Skeletal muscle satellite cell (primary cell): ENCODE results near the gene HPN.

ENCODE experiments used
- H3K27me3 ChIP-seq: 2 replicates; pipeline ENCODE4 v1.7.0; 2013; ENCODE audit warnings: low read length; ENCODE audit not compliant: control insufficient read depth, insufficient read depth
- H3K36me3 ChIP-seq: 2 replicates; pipeline ENCODE4 v1.7.0; 2013; ENCODE audit warnings: mild to moderate bottlenecking, control low read depth, low read length; ENCODE audit not compliant: insufficient read depth
- H3K4me1 ChIP-seq: 2 replicates; pipeline ENCODE4 v1.7.0; 2013; ENCODE audit warnings: low read length; ENCODE audit not compliant: control insufficient read depth, insufficient read depth
- H3K4me2 ChIP-seq: 2 replicates; pipeline ENCODE4 v1.7.0; 2013; ENCODE audit warnings: mild to moderate bottlenecking, low read length
- H3K4me3 ChIP-seq: 2 replicates; pipeline ENCODE4 v1.7.0; 2013; ENCODE audit warnings: low read length
- H3K9ac ChIP-seq: 2 replicates; pipeline ENCODE4 v1.7.0; 2013; ENCODE audit warnings: mild to moderate bottlenecking, low read depth, low read length, moderate library complexity
- H3K9me3 ChIP-seq: replicated peaks from 2 replicates; pipeline ENCODE4 v1.7.0; 2013; ENCODE audit warnings: mild to moderate bottlenecking, control low read depth, low read length

HPN gene

DNA sequence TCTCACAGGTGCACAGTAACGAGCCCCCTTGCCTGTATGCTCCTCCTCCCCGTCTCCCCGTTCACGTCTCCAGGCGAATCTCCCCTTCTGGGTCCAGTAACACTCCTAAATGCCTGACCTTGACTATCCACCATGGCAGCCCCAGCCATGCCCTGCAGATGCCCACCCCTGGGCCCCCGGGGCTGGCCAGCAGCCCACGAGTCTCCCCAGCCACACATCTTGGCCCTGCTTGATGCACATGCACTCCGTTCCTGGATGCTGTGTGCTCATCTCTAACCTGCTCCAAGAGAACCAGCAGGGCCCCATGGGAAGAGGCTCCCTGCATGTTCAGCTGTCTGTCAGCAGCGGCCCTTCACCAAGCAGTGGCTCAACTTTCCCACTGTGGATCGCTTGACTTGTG, 32.0 kb downstream of the HPN start:
- H3K4me1 ChIP-seq: no peaks in the 10 kb centered on the region
- no peak overlapping the region for H3K9ac ChIP-seq
- no peaks in the 10 kb centered on the region for H3K9me3 ChIP-seq
- H3K27me3 ChIP-seq: peaks cover 19% of the 10 kb centered on the region
- no peak overlapping the region for H3K4me3 ChIP-seq
- no peaks in the 10 kb centered on the region for H3K36me3 ChIP-seq
- H3K4me2 ChIP-seq: no peak overlapping the region

DNA sequence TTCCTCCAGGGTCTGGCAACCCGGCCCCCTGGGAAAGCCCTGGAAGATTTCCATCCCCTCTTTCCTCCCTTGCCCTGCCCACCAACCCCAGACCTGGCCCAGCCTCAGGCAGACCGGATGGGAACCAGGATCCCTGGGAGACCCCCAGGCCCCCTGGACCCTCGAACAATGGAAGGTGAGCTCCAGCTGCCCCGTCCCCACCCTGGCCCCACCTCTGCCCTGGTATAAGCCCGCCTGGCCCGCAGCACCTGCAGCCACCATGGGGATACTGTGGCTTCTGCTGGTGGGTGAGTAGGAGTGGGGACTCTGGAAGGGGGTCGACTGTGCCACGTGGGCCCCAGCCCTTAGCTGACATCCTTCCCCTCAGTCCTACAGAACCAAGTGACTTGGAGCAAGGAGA, 32.4 kb downstream of the HPN start:
- Histone ChIP-seq H3K4me2 (no peak overlapping the region), H3K4me3 (no peak overlapping the region), H3K36me3 (no peaks in the 10 kb centered on the region), H3K9ac (no peak overlapping the region), H3K4me1 (no peaks in the 10 kb centered on the region), H3K9me3 (no peaks in the 10 kb centered on the region), H3K27me3 (peaks cover 19% of the 10 kb centered on the region)

DNA sequence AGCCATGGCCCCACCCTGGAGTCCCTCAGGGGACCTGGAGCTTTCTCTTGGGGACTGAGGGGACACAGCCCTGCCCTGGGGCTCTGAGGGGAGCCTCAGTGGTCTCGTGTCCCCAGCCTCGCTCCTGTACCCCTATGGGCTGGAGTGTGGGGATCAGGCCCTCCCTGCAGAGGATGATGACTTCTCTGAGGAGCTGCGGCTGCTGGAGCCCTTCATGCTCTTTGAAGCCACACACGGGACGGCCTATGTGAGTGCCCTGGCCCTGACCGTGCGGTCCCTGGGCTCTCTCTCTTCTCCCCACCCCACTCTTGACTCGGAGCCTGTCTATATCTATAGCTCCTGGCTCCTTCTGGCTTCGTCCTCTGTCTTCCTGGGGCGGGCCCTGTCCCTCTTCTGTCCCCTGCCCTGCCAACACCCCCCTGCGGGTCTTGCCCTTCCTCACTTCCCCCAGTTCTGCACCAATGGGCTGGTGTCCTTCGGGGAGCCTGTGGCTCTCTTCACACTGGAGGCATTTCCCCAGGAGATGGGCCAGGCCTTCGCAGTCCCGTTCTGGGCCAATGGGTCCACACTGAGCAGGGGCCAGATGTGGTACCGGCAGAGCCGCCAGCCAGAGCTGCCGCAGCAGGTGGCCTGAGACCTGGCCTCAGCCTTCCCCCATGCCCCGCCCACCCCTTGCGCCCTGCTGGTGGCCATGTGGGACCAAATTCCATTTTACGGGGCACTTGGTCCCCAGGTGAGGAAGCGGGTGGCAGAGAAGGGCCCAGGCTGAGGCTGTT, 33.1 kb downstream of the HPN start:
- Histone ChIP-seq H3K9ac (no peak overlapping the region), H3K4me3 (no peak overlapping the region), H3K9me3 (no peaks in the 10 kb centered on the region), H3K36me3 (no peaks in the 10 kb centered on the region), H3K4me1 (no peaks in the 10 kb centered on the region), H3K27me3 (peaks cover 19% of the 10 kb centered on the region), H3K4me2 (no peak overlapping the region)

DNA sequence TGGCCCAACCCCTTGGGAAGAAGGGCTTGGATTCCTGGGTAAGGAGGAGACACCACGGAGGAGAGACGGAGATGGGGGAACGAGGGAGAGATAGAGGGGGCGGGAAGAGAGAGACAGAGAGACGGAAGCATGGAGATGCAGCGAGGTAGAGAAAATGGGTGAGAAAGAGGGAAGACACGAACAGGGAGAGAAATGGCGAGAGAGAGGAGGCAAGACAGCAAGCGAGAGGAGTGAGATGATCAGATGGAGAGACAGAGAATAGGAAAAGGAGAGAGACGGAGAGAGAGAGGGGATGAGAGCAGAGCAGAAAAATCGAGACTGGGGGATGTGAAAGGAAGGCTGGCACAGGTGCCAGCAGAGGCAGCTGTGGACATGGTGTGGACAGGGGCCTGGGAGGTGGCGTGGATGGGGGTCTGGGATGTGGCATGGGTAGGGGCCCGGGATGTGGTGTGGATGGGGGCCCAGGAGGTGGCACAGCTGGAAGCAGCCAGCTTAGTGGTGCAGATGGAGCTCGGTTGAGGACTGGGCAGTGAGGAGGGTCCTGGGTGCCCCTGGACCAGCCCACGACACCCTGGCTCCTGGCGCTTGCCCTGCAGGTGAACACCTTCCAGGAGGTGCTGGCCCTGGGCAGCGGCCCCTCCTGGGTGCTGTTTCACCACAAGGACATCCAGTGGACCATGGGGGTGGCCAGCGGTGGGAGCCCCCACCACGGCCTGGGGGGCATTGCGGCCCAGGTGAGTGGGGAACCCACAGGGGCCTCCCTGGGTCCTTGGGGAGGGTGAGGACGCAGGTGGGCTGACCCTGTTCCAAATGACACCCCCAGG, 33.9 kb downstream of the HPN start:
- no peaks in the 10 kb centered on the region for H3K9me3 ChIP-seq
- peaks cover 19% of the 10 kb centered on the region for H3K27me3 ChIP-seq
- no peaks in the 10 kb centered on the region for H3K36me3 ChIP-seq
- no peak overlapping the region for H3K4me2 ChIP-seq
- no peak overlapping the region for H3K9ac ChIP-seq
- no peaks in the 10 kb centered on the region for H3K4me1 ChIP-seq
- H3K4me3 ChIP-seq: no peak overlapping the region

DNA sequence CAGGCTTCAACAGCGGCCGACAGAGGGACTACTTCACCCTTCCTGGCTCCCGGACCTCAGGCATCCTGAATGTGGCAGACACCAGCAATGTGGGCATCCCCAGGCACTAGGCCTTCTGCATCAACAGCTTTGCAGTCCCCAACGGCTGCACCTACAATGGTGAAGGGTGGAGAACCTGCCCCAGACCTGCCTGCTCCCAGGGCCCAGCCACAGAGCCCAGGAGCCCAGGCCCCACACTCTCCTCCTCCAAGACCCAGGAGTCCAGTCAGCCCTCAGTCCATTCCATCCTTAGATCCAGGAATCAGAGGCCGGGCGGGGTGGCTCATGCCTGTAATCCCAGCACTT, 34.5 kb downstream of the HPN start:
- Histone ChIP-seq H3K9ac (no peak overlapping the region), H3K4me2 (no peak overlapping the region), H3K4me1 (no peaks in the 10 kb centered on the region), H3K36me3 (no peaks in the 10 kb centered on the region), H3K4me3 (no peak overlapping the region), H3K9me3 (no peaks in the 10 kb centered on the region), H3K27me3 (peaks cover 19% of the 10 kb centered on the region)

DNA sequence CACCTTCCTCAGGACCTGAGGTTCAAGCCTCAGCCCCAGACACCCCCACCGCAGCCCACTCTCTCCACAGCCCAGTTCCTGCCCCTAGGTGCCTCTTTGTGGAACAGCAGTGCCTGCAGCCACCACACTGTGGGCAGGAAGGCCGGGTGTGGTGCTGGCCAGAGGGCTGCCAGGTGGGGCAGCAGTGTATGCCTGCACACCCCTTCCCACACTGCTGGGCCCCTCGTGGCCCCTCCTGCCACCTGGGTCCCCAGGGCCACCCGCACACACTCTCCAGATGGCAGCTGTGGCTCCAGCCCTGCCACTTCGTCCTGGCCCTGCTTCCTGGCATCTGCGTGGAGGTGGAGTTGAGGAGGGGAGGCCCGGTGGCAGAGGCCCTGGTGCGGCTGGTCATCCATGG, 35.1 kb downstream of the HPN start:
- Histone ChIP-seq H3K36me3 (no peaks in the 10 kb centered on the region), H3K9me3 (no peaks in the 10 kb centered on the region), H3K4me2 (no peak overlapping the region), H3K9ac (no peak overlapping the region), H3K27me3 (peaks cover 19% of the 10 kb centered on the region), H3K4me1 (no peaks in the 10 kb centered on the region), H3K4me3 (no peak overlapping the region)

DNA sequence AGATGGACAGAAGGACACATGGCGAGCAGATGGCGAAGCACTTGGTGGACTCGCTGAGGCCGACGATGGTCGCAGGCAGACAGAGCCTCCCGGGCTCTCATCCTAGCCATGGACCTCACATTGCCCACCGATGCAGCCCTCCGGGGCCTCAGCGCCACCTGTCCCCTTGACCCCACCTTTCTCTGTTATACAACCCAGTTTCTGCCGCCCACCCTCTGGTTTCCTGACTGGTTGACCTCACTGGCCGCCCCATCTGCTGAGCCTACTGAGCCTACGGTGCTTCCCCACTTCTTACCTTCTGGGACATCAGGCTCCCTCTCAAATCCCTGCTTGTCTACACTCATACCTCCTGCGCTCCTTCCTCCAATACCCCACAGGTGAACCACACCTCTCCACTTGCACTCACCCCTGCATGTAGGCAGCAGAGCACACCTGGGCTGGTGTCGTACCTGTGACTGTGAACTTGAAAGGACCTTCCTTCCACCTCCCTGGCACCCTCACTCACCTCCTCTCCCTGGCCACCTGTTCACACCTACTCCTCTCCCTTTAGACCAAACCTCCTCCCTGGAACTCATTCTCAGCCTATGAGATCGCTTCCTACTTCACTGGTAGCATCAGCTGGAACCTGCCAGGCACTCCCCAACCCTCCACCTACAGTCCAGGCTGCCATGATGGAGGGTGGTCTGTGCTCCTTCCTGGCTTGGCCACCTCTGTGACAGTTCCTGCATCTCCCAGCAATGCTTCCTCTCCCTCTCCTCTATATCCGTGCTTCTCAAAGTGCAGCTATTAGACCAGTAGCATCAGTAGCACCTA, 36.1 kb downstream of the HPN start:
- Histone ChIP-seq H3K4me3 (no peak overlapping the region), H3K9ac (no peak overlapping the region), H3K36me3 (no peaks in the 10 kb centered on the region), H3K9me3 (no peaks in the 10 kb centered on the region), H3K4me2 (no peak overlapping the region), H3K4me1 (no peaks in the 10 kb centered on the region), H3K27me3 (peaks cover 19% of the 10 kb centered on the region)

DNA sequence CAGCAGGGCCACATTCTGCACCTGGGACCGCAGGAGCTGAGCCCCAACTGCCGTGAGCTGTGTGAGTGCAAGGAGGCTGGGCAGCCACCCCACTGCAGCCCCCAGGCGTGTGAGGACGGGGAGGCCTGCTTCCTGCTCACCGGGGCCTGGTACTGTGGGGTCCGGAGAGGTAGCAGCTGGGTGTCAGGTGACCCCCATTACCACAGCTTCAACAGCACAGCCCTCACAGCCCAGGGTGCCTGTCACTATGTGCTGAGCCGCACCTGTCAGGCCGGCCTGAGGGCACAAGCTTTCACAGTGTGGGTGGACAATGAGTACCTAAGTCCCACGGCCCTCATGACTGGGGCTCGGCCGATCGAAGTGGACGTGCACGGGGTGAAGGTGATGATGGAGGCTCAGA, 38.3 kb downstream of the HPN start:
- Histone ChIP-seq H3K9ac (no peak overlapping the region), H3K9me3 (no peaks in the 10 kb centered on the region), H3K4me2 (no peak overlapping the region), H3K4me3 (no peak overlapping the region), H3K36me3 (no peaks in the 10 kb centered on the region), H3K4me1 (no peaks in the 10 kb centered on the region), H3K27me3 (peaks cover 13% of the 10 kb centered on the region)

DNA sequence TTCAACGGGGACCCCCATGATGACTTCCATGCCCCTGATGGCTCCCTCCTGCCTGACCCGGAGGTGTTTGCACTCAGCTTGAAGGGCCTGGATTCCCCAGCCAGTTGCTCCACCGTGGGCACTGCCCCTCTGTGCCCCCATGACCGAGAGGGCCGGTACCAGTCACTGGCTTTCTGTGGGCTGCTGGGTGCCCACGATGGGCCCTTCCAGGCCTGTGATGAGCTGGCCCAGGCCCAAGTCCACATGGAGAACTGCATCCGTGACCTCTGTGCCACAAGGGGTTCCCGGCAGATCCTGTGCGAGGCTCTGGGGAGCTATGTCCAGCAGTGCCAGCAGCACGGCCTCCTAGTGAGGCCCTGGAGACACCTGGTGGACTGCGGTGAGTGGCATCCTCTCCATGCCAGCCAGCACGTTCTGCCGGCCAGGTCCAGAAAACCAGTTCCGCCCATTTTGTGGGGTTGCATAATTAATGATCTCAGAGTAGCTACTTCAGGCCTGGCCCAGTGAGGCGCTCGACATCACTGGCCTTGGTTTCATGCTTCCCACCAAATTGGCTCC, 39.2 kb downstream of the HPN start:
- Histone ChIP-seq H3K9me3 (no peaks in the 10 kb centered on the region), H3K4me2 (no peak overlapping the region), H3K27me3 (peaks cover 11% of the 10 kb centered on the region), H3K4me1 (no peaks in the 10 kb centered on the region), H3K36me3 (no peaks in the 10 kb centered on the region), H3K9ac (no peak overlapping the region), H3K4me3 (no peak overlapping the region)

DNA sequence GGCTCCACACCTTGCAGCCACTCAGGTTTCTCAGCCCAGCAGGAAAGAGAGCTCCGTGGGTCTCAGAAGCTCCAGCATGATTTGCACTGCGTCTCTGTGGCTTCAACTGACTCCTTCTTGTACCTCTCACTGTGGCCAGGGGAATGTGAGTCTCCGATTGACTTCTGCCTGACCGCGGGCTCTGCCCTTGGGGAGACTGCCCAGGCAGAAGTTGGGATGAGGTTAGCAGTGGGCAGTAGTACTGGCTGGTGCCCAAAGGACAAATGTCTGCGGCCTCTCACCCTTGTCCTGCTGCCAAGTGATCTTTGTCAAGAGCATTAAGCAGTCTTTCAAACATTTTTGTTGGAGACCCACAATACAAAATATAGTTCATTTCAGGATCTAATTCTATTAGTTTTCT, 39.7 kb downstream of the HPN start:
- Histone ChIP-seq H3K27me3 (peaks cover 11% of the 10 kb centered on the region), H3K36me3 (no peaks in the 10 kb centered on the region), H3K4me2 (no peak overlapping the region), H3K9ac (no peak overlapping the region), H3K4me1 (no peaks in the 10 kb centered on the region), H3K4me3 (no peak overlapping the region), H3K9me3 (no peaks in the 10 kb centered on the region)
